ENCODE measurements around the gene RANBP17.

GRCh38 chr5:171246231-171246630 lies 384.4 kb downstream of the RANBP17 start:
- TF ChIP-seq CTCF (IDR thresholded peaks at IDR 0.05; ENCODE audit: low read depth, low read length) = no peak
- no peak for TF ChIP-seq EZH2phosphoT487 (IDR thresholded peaks at IDR 0.05; ENCODE audit: low read depth)

All from OCI-LY3 (cell line).